Stimulated activated CD8-positive, alpha-beta memory T cell treated with anti-CD3 and anti-CD28 coated beads, Interleukin-7, amount 100 ng/mL, for 24 hours (primary cell): ENCODE measurements around the gene TRIO.

ENCODE experiments used
- DNase-seq: peaks from one replicate; pipeline ENCODE4 v3.0.0-alpha.2; 2020; ENCODE audit warnings: low read depth

TRIO gene

DNA sequence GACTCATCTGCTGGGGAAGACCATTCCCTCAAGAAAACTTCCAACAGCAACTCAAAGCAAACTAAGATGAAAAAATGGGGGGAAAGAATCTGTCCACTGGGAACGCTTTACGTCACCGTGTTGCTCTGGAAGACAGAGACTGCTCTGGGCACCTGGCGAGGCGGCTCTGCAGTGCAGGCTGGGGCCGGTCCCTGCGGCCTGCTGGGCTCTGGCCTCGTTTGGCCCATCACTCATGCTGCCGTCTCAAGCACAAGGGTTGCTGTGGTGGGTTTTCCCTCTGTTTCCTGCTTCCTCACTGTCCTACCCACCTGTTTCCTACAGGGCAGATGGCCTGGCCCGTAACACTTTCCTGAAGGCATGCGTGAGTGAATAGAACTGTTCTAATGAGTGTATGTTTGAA, 345.6 kb downstream of the TRIO start:
- DNase-seq = no peak

DNA sequence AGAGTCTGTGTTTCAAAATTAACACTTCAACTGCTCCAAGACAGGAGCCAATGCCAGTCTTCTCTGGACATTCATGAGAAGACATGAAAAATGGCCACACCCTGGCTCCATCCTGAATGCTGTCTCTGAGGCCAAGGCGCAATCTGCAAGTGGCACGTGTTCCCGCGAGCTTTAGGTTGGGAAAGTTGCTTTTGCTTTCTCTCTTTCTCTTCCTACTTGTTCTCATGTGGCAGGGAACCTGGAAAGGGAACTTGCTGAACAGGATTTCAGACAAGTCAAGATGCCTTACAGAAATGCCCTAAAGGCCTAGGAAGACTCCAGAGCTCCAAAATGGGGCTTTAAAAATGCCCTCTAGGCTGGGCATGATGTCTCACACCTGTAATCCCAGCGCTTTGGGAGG, 346.5 kb downstream of the TRIO start:
- no peak for DNase-seq

DNA sequence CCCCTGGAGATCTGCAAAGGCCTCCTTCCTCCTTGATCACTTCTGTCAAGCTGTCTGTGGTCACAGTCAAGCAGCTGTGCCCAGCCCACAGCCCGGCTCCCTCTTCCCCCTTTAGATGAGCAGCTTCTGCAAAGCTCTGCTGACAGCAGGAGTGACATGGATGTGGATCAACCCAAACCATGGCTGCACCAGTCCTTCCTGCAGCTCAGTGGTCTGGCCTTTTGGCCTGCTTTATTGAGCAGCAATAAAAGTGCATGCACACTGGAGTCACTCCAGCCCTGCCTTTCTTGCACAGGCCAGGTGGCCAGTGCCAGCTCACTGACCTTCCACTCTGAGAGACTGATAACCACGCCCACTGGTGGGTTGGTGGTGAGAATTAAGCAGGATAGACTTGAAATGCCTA, 347.2 kb downstream of the TRIO start:
- DNase-seq = no peak

DNA sequence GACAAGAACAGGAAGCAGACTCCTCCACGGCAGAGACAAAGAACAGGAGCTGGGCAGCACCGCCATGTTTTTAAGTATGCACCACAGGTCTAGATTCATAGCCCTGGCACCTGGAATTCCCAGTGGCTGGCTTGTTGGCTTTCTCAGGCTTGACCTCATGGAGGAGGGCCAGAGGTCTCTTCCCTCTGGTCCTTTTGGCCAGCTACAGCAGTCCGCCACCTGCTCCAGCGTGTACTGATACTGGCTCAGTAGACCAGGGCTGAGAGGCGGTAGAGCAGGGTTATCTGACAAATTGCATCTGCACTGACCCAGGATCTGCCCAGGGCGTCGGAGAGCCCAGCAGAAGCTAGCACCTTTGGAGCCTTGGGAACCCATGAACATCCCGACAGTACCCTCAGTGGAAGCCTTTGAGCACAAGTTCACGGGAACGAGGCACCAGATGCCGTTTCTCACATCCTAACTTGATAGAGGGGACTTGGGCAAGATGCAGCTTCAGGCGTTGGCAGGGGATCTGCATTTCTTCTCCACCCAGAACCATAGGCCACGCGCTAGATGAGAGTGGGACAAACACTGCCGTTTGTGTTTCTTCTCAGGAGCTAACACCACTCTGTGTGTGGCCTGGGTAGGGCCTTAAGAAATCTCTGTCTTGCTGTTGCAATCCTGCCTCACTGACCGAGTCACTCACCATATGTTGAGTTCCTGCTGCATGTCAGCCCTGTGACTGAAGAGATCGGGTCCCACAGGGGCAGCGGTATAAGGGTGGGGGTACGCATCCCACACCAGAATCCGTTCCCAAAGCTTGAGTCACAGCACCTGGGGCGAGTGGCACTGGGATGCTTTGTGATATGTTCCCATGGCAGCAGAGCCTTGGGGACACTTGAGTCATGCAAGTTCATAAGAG, 348.1 kb downstream of the TRIO start:
- DNase-seq = no peak

DNA sequence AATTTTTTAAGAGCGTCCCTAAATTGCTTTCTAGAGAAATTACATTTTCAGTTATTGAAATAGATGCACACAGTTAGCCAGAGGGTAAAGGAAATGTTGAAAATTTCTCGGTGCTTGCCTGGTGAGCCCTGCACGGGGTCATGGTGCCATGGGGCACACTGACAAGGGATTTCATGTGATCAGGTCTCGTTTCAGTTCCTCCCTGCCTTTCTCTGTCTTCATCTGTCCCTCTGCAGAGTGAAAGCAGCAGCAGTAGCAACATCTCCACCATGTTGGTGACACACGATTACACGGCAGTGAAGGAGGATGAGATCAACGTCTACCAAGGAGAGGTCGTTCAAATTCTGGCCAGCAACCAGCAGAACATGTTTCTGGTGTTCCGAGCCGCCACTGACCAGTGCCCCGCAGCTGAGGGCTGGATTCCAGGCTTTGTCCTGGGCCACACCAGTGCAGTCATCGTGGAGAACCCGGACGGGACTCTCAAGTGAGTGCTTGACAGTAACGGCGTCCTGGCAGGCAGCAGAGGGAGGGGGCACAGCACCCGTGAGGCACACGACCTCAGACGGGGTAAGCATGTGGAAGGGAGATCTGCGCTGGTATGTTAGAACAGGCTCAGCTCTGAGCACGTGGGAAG, 349.3 kb downstream of the TRIO start:
- no peak for DNase-seq

DNA sequence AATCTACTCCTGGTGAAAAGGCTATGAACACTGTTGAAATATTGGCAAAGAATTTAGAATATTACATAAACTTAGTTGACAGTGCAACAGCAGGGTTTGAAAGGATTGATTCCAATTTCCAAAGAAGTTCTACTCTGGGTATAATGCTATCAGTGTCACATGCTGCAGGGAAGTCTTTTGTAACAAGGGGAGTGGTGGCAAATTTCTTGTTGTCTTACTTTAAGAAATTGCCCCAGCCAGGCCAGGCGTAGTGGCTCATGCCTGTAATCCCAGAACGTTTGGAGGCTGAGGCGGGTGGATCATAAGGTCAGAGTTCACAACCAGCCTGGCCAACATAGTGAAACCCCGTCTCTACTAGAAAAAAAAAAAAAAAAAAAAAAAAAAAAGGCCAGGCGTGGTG, 352.2 kb downstream of the TRIO start:
- DNase-seq = no peak

DNA sequence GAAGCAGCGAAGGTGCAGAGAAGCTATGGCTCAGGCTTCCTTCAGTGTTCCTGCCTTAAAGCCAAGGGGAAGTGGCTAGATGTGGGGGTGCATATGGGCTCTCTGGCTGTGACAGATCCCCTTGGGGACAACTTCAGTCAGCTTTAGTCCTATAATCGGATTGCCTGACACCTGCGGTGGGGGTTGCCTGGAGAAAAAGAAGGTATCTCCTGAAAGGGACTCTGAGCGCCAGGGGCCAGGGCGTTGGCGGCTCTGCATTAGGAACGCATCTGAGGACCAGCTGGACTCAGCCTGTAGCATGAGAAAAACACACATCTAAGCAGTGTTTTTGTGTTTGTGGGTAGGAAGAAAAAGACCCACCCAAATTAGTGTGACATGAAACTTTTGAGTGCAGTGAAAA, 354.2 kb downstream of the TRIO start:
- DNase-seq = no peak

DNA sequence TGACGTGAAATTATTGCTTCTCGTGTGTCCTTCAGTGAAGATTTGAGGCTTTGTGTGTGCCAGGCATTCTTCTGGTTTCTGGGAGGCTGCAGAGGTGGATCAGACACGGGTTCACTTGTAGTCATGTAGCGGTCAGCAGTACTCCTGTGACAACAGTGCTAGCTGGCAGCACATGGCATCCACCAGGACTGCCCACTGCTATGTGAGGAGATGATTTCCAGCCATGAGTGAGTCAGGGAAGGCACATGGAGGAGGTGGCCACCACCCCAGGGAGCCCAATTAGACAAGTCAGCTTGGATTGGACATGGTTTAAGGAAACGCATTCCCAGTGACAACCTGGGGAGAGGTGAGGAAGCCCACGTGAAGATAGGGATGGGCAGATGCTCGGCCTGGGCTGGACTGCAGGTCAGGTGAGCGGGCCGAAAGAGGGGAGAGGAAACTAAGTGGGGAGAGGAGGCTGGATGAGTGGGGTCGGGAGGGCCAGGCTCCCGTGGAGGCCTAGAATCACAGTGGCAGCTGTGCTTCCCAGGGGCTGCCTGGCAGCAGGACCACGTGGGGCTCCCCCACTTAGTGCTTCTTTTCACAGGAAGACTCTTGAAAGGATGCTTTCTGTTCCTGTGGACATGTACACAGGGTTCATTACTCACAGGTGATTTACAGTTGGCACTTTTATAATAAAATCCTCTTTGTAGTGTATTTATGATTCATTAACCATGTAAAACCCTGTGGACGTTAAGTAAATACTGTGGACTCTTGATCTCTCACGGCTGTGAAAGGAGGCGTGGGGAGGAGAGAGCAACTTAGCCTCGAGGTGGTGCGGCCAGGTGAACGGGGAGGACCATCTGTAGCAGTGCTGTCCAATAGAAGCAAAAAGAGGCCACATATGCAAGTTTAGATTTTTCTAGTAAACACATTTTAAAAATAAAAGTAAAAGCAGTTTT, 358.5 kb downstream of the TRIO start:
- no peak for DNase-seq

DNA sequence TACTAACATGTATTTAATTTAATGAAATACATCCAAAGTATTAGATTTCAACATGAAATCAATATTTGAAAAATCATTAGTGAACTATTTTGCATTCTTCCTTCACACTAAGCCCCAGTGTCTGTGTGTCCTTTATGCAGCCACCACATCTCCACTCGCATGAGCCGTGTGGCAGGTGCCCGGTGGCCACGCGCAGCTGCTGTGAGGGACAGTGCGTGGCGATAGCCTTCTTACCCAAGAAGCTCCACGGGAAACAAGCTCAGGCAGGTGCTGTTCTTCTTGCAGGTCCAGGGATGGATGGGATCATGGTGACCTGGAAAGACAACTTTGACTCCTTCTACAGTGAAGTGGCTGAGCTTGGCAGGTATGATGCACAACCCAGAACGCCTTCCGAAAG, 359.1 kb downstream of the TRIO start:
- DNase-seq = no peak

DNA sequence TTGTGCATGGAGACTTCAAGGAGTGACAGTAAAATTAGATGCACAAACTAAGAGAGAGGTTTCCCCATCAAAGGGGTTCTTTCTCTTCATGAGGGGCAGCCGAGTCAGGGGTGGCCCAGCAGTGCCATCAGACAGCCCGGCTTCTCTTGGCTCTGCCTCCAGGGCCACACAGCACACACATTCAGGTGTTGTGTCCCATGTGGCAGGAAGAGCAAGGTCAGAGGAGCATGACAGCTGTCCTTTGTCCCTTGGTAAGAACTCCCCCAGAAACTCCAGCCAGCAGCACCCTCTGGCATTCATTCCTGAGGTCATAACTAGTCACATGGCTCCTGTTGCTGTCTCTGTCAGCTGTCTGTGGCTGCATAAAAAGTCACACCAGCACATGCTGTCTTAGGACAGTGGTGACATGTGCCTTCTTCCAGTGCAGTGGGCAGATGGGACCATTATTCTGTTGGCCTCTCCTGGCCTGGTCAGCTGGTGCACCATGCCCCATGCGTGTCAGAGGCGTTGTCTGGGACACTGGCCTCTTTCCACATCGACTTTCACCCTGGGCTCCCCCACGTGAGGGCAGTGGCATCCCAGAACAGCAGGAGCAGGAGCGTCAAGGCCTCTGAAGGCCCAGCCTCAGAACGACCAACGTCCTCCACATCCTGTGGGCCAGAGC, 360.0 kb downstream of the TRIO start:
- DNase-seq = no peak

DNA sequence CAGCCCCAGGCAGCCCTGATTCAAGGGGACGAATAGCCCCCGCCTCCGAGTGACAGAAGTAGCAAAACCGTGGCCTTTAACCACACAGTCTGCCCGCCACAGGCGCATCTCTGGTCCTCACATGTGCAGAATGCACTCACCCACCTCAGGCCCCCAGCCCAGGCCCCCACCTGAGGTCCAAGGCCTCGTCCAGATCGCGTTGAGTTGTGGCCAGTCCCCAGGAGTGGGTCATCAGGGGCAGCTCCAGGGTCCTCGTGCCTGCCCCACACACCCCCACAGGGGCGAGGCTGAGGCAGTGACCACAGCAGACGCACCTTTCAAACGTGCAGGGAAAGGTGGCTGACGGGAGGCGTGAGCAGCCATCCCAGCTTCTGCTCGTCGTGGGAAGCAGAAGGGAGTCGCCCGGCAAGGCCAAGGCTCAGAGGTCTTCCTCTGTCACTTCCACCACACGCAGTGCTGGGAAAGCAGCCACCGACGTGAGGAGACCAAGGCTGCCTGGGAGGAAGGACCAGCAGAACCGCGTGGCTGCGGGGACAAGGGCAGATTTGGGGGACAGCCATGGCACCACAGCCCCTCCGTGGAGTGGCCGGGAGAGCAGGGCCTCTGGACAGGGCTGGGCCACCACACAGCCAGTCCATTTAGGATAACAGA, 360.7 kb downstream of the TRIO start:
- no peak for DNase-seq

DNA sequence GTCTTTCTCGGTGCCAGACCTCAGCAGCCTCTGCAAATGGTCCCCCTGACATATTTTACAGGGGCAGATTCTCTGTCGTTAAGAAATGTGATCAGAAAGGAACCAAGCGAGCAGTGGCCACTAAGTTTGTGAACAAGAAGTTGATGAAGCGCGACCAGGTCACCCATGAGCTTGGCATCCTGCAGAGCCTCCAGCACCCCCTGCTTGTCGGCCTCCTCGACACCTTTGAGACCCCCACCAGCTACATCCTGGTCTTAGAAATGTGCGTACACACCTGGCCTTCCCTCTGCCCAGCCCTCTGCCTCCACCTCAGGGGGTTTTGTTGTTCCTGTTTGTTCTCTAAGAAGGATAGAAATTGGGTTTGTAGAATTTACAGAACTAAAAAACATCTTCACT, 361.2 kb downstream of the TRIO start:
- DNase-seq = no peak

DNA sequence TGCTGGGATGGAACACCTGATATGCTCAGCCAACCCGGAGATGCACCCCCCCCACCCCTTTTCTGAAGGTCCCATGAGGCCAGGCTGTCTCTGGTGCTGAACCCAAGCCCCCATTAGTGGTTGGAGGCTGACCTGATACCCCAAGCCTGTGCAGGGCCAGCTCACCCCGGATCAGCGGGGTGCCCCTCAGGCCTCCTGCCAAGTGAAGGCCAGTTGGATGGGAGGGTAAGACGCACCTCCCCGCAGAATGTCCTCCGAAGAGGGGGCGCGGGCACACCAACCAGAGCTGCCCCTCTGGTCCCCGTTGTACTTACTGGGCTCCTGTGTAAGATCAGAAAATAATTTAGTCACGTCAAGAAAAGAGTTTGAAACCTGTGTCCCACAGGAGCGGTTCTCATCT, 361.7 kb downstream of the TRIO start:
- no peak for DNase-seq

DNA sequence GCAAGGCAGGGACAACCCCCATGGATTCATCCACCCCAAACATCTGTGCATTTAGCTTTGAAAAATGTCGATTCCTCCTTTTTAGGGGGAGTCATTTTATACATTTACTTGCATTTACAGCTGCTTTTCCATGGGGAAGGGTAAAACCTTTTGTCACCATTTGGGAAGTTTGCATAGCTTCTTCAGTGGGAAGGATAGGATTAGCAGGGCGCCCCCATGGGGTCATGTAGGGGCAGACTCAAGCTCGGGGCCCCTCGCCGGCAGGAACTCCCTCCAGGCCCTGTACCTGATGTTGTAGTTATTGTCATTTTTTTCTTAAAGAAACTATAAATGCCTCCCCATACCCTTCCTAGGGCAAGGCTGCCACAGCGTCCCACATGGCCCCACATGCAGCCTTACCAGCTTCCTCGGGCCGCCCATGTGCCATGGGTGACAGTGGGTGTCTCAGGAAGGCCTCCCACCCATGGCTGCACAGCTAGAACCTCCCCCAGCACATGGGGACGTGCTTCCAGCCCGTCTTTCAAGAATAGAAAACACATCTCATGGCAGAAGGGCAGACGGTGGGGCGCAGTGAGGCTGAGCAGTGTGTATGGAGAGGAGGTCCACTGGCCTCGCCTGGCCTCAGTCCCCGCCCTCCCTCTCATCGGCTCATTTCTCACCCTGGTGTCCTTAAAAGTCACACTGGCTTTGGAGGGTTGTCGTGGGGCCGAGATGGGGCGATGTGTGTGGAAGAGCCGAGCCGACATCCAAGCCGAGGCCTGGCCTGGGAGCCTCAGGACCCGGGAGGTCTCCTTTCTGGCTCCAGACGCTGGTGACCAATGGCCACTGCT, 362.4 kb downstream of the TRIO start:
- no peak for DNase-seq

DNA sequence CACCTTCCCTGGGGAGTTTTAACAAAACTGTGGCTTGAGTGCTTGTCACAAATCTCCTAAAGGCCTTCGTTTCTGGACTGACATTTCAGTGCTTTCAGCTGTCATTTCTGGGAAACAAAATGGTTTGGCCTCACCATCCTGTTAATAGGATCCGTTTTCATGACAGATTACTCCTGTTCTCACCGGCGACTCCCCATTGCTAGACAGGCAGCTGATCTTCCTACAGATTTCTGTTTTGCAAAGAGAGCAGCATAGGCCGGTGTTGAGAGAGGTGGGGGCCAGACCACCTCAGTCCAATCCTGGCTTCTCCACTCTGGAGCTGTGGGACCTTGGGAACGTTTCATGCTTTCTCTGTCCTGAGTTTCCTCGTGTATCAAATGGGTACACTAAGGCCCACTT, 363.0 kb downstream of the TRIO start:
- DNase-seq = no peak

DNA sequence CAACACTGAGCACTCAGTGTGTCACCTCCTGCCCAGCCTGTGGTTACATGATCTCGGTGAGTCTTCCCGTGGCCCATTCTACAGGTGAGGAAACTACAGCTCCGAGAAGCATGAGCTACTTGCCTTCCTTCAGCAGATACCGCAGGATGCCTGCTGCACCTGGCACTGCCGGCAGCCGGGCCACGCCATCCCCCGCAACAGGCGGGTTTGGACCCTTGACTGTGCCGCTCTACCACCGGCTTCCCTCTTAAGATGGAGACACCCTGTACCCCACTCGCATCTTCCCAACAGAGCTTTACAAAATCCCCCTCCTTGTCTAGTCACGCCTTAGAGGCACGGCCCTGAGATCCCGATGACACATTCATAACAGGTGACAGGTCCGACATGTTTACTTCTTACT, 363.5 kb downstream of the TRIO start:
- DNase-seq = no peak

DNA sequence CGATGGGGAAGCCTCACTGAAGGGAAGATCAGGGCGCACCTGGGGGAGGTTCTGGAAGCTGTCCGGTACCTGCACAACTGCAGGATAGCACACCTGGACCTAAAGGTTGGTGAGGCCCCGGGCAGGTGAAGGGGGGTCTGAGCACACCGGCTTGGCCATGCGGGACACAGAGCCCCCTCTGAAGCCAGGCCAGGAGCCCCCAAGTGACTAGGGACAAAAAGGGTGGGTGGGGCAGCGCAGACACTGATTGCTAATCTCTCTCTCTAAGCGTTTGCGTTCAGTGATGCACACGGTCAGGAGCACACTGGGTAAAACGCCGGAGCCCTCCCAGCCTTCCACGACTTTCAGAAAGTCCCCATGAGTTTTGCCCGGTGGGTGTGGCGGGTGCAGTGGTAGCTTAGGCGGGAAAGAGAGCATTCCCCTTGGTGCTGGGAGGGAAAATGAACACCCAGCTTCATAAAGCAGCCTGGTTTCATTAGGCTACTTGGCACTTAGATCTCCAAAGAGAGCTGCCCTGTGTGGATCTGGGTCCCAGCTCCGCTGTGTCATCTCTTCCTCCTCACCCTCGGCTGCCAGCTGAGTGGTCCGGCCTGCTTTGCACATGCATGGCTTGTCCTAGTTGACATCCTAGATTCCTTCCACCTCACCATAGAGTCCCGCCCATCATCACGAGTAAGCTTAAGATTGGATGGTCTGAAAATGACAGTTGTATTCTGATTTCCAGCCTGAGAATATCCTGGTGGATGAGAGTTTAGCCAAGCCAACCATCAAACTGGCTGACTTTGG, 364.2 kb downstream of the TRIO start:
- no peak for DNase-seq

DNA sequence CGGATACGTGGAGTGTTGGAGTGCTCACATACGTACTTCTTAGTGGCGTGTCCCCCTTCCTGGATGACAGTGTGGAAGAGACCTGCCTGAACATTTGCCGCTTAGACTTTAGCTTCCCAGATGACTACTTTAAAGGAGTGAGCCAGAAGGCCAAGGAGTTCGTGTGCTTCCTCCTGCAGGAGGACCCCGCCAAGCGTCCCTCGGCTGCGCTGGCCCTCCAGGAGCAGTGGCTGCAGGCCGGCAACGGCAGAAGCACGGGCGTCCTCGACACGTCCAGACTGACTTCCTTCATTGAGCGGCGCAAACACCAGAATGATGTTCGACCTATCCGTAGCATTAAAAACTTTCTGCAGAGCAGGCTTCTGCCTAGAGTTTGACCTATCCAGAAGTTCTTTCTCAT, 364.9 kb downstream of the TRIO start:
- DNase-seq = no peak

DNA sequence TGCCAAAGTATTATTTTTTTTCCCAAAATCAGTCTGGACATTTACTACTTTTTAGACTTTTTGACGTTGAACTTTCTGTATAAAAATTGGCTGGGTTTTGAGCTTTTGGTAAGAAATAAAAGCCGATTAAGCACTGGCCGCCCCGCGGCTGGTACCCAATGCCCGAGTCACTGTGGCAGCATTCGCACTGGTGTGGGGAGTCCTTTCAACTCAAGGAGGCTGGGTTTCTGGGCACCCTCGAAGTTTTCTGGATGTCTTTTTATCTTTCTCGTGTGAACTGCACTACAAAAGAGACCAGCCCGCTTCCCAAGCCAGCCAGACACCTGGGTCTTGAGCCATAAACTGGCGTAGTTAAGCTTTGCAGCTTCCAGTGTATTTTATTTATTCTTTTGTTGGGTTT, 366.4 kb downstream of the TRIO start:
- DNase-seq = no peak
